HG03565 (cell line): Measurements from ENCODE around the gene MAB21L4.
"Not testable (repeated sequence)": the region's sequence is repeated elsewhere in the genome, so short reads cannot be mapped to it uniquely, and the experiment has no call there.

Source experiments
- ATAC-seq: cut with Tn5 transposase; IDR thresholded peaks from one replicate; pipeline ENCODE4 v1.9.1; 2021; ENCODE audit warnings: mild to moderate bottlenecking, moderate library complexity; ENCODE audit not compliant: unreplicated experiment

The MAB21L4 gene

GRCh38 chr2:240846309-240846708, 49.6 kb downstream of the MAB21L4 start:
- ATAC-seq, result not testable (repeated sequence)

- no peak for ATAC-seq
These were observed 55.4 kb downstream of the MAB21L4 start for GRCh38 chr2:240840435-240841060.

GRCh38 chr2:240839152-240840143, 56.5 kb downstream of the MAB21L4 start:
- ATAC-seq, result no peak

GRCh38 chr2:240837621-240838020, 58.3 kb downstream of the MAB21L4 start:
- no peak for ATAC-seq

- no peak for ATAC-seq
These were observed 59.0 kb downstream of the MAB21L4 start for GRCh38 chr2:240836781-240837467.
